BJ (cell line): ENCODE data around the gene SUPT4H1. TPM values are rescaled to one million over a fixed set of nuclear protein-coding genes. Genes with fewer than 3 reads are reported as not detected.

Experiments used
- CTCF ChIA-PET: fragments of 350-600 bp; formaldehyde crosslinking; extraction: SDS; loops from one replicate; lab custom pipeline; 2021; ENCODE audit warnings: antibody characterized with exemption, inconsistent platforms; lab: Yijun Ruan, JAX
- POLR2A ChIA-PET: fragments of 300-600 bp; sonication (Branson Sonifier 250); formaldehyde crosslinking; extraction: SDS; loops from one replicate; lab custom pipeline; 2021; ENCODE audit warnings: antibody characterized with exemption; lab: Charles Lee
- DNase-seq: peaks from one replicate; pipeline ENCODE4 v3.0.0-alpha.2; 2011; ENCODE audit warnings: low read depth
- H3K27me3 ChIP-seq: 2 replicates; pipeline ENCODE4 v1.6.0; 2011; ENCODE audit warnings: low read length; ENCODE audit not compliant: control insufficient read depth, insufficient read depth
- H3K36me3 ChIP-seq: 2 replicates; pipeline ENCODE4 v1.5.1; 2011; ENCODE audit warnings: low read length; ENCODE audit not compliant: control insufficient read depth, insufficient read depth
- H3K4me3 ChIP-seq: 2 replicates; pipeline ENCODE4 v1.5.1; 2011; ENCODE audit warnings: low read depth, mild to moderate bottlenecking, control low read depth, low read length
- polyA plus RNA-seq: library from polyadenylated mRNA; depleted of rRNA; stranded (reverse); fragments of >200 nt; gene quantifications from 2 replicates; pipeline ENCODE4 v1.2.3, GENCODE V29; 2011
- TF ChIP-seq, protein P1 (sequence below): IDR thresholded peaks from 2 replicates; pipeline ENCODE4 v1.5.1; 2011; ENCODE audit warnings: low read depth, mild to moderate bottlenecking, control low read depth, inconsistent platforms, low read length, moderate library complexity; ENCODE audit not compliant: insufficient read depth

SUPT4H1 gene
- polyA plus RNA-seq, 1 experiment = 145 TPM

DNA sequence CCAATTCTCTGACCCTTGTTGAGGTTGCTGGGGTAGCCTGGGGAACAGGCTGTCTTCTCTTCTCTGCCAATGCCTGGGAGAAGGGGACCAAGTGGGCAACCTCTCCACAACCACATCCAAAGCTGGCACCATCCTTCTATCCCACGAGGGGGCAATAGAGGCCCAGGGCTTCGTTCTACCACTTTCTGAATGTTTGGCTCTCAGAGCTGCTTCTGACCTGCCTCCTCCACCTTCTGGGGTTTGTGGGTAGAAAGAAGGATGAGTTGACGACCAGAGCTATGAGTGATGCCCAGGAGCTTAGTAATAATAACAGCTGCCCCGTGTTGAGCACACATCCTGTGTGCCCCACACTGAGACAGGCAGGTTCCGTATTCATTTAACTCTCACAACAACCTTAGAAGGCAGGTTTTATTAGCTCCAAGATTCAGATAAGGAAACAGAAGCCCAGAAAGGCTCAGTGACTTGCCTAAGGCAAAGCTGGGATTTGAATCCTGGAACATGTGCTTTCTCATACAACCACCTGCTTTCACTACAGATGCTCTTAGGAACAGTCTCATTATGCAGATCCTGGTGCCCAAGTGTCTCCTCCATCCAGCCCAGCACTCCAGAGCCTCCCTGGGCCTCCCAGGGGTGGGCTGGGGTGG, 34.5 kb downstream of the SUPT4H1 start:
- no peak overlapping the region for H3K4me3 ChIP-seq
- H3K27me3 ChIP-seq = no peaks in the 10 kb centered on the region
- POLR2A ChIA-PET = interaction anchor here (0.6 to 1.0 kb wide), 3 partner anchors 19 to 100 kb away, joined by 3 read pairs; no protein-coding TSS in a partner anchor
- peak; percentile 14 for DNase-seq
- TF ChIP-seq, protein P1, sequence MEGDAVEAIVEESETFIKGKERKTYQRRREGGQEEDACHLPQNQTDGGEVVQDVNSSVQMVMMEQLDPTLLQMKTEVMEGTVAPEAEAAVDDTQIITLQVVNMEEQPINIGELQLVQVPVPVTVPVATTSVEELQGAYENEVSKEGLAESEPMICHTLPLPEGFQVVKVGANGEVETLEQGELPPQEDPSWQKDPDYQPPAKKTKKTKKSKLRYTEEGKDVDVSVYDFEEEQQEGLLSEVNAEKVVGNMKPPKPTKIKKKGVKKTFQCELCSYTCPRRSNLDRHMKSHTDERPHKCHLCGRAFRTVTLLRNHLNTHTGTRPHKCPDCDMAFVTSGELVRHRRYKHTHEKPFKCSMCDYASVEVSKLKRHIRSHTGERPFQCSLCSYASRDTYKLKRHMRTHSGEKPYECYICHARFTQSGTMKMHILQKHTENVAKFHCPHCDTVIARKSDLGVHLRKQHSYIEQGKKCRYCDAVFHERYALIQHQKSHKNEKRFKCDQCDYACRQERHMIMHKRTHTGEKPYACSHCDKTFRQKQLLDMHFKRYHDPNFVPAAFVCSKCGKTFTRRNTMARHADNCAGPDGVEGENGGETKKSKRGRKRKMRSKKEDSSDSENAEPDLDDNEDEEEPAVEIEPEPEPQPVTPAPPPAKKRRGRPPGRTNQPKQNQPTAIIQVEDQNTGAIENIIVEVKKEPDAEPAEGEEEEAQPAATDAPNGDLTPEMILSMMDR = peak; percentile 84
- CTCF ChIA-PET = interaction anchor here (0.7 to 6.3 kb wide), 30 partner anchors 9 to 134 kb away, joined by 3 to 95 read pairs (median 7); partner anchors contain the start of genes RNF43, SUPT4H1 and TSPOAP1
- no peaks in the 10 kb centered on the region for H3K36me3 ChIP-seq

DNA sequence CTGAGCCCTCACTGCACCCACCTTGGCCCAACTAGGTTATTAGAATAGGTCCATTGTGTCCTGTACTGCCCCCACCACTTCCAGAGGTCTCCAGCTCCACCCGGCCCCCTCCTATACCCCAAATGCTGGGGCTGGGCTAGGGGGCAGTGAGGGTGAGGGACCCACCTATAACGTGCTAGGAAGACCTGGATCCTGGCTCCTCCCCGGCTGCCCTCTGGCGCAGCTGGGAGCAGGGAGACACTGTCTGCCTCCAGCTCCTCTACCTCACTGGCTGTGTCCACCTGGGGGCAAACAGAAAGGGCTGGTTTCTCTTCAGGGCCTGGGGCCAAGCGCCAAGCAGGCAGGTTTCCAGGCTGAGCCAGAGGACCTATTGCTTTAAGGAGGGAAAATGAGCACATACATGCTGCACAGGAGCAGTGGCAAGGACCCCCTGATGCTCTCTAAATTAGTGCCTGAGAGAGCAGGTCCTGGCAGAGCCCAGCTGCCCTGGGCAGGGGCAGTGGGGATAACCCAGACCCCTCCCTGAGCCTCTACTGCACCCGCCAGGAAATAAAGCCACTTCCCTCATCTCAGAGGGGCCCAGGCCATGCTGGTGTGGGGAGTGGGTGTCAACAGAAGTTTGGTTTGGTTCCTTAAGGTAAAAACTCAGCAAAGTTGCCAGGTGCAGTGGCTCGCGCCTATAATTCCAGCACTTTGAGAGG, 35.6 kb downstream of the SUPT4H1 start:
- CTCF ChIA-PET = interaction anchor here (1.2 to 6.3 kb wide), 22 partner anchors 8 to 130 kb away, joined by 3 to 95 read pairs (median 10); partner anchors contain the start of genes RNF43, SUPT4H1 and TSPOAP1

DNA sequence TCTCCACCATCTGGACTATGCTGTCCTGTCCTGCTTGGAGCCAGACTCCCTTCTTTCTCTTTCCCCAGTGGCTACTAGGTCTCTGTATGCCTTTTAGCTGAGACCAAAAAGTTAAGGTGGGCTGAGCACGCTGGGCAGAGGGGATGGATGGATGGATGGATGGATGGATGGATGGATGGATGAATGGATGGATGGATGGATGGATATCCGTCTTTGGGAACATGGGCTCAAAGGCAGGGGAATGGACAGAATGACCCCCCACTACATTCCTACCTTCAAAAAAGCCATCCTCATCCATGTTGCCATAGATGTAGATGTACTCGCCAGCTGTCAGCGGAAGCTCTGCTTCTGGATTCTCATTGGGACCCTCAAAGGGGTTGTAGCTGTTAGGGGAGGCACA, 36.3 kb downstream of the SUPT4H1 start:
- no peak for DNase-seq
- TF ChIP-seq, protein P1 = no peak
- POLR2A ChIA-PET = interaction anchor here (0.5 kb wide), 1 partner anchor 84 kb away, joined by 3 read pairs; no protein-coding TSS in a partner anchor
- CTCF ChIA-PET = interaction anchor here (1.2 to 6.3 kb wide), 8 partner anchors 11 to 131 kb away, joined by 4 to 95 read pairs (median 22); partner anchors contain the start of genes RNF43 and SUPT4H1
- Histone ChIP-seq H3K4me3 (no peak overlapping the region), H3K36me3 (no peaks in the 10 kb centered on the region), H3K27me3 (no peaks in the 10 kb centered on the region)

More for the DNA sequence above, 35.6 kb downstream of the SUPT4H1 start:
- no peak overlapping the region for H3K4me3 ChIP-seq
- H3K36me3 ChIP-seq = no peaks in the 10 kb centered on the region
- no peak for DNase-seq
- TF ChIP-seq, protein P1 = no peak
- no peaks in the 10 kb centered on the region for H3K27me3 ChIP-seq
- POLR2A ChIA-PET = interaction anchor here (0.5 to 1.0 kb wide), 2 partner anchors 85 to 101 kb away, joined by 3 read pairs; no protein-coding TSS in a partner anchor

DNA sequence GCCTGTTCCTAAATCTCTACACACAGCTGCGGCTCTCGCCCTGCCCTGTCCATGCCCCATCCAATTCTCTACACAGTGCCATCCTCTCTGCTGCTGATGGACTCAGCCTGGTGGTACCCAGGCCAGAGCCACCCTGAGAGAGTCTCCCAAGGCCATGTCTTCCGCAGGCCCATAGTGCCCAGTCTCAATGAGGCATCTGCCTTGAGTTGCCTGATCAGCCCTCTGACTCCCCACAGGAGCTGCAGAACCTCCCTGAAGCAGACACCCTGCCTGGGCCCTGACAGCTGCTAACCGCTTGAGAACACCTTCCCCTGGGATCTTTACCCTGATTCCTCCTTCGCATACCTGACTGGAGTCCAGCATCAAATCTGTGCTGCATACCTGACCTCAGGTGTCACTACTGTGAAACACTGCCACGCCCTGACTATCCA, 36.7 kb downstream of the SUPT4H1 start:
- TF ChIP-seq, protein P1 = no peak
- CTCF ChIA-PET = interaction anchor here (0.7 to 6.3 kb wide), 6 partner anchors 11 to 131 kb away, joined by 3 to 95 read pairs (median 25); partner anchors contain the start of gene RNF43
- Histone ChIP-seq H3K36me3 (no peaks in the 10 kb centered on the region), H3K27me3 (no peaks in the 10 kb centered on the region), H3K4me3 (no peak overlapping the region)
- no peak for DNase-seq
- POLR2A ChIA-PET = no interaction called here

DNA sequence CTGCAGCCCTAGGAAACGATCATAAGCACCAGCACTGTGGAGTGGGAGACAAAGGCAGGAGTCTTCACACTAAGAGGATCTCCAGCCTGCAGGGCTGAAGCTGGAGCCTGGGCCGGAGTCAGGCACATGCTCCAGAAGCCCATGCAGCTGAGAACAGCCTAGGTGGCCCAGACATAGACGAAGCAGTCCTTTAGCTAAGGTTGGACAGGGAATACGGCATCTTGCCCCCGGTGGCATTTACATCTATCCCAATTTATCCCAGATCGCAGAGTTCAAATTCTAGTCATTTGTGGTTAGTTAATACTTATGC, 37.3 kb downstream of the SUPT4H1 start:
- CTCF ChIA-PET = interaction anchor here (0.7 to 6.3 kb wide), 4 partner anchors 11 to 132 kb away, joined by 3 to 95 read pairs (median 40); partner anchors contain the start of gene RNF43
- TF ChIP-seq, protein P1 = no peak
- Histone ChIP-seq H3K4me3 (no peak overlapping the region), H3K27me3 (no peaks in the 10 kb centered on the region), H3K36me3 (no peaks in the 10 kb centered on the region)
- POLR2A ChIA-PET = no interaction called here
- no peak for DNase-seq
